ENCODE measurements around the gene ARL14EP.

The ARL14EP gene

DNA sequence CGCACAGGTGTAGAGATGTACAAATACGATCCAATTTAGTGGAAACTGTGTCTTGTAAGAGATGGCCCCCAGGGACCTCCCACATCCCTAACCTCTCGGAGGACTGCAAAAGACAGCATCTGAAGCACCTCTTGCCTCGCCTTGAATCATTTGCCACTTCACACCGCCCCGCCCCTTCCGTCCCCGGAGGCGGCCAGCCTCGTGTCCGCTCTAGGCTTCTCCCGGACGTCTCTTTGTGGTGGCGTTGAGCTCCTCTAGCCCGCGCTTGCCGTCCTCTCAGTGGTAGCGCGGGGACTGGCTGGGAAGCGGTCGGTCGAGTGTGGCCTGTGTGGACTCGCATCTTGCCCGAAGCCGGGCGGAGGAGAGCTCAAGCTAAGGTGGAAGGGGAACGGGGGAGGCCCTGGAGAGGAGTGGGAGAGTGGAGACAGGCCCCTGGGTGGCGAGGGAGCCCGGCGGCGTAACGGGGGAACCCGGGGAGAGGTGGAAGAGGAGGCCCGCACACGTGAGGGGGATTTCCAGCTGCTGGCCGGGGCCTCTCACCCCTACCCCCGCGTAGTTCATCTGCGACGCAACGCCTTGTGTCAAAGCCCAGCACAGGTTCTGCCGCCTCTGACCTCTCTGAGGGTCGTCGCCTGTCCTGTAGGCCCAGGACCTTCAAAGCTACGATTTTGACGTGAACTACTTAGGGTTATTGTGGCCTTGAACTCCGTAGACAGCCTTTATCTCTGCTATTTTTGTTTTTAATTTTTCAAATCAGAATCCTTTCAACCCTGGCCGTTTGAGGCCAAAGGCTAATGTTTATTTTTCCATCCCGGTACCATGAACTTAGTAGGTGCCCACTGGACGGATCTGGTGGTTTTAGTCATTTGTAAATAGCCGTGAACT, at the start of gene ARL14EP:
Gene ARL14EP (plus strand): TSS at position 279 of the 885 bp plus-strand sequence. CDS start 7,845 bp downstream, outside the sequence.
- peak; percentile 62 to 96 (median 87) for DNase-seq

DNA sequence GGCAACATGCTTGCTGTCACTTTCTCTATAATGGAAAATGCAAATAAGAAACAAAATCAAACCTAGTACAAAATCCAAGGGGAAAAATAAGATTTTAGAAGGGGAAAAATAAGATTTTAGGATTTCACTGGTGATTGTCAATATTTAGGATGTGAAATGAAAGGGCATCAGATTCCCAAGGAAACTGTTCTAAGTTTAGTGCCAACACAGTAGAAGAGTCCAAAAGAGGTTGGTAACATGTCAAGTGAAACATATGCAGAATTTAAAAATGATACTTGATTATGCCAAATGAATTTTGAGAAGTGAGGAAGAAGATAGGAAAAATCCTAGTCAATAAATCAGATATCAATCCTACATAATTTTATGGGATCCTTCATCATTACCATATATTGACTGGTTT, 45.7 kb upstream of the ARL14EP start:
- no peak for DNase-seq

DNA sequence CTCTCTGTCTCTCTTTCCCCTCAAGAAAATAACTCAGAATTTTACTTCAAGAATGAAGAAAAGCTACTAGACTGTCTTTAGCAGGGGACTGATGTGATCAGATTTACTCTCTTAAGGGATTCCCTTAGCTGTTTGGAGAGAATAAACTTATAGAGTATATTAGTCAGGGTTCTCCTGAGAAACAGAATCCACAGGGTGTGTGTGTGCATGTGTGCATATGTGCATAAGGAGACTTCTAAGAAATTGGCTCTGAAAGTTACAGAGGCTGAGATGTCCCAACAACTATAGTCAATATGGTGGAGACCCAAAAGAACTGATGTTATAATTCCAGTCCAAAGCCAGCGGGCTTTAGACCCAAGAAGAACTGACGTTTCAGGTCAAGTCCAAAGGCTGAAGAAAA, 43.1 kb upstream of the ARL14EP start:
- DNase-seq: no peak

DNA sequence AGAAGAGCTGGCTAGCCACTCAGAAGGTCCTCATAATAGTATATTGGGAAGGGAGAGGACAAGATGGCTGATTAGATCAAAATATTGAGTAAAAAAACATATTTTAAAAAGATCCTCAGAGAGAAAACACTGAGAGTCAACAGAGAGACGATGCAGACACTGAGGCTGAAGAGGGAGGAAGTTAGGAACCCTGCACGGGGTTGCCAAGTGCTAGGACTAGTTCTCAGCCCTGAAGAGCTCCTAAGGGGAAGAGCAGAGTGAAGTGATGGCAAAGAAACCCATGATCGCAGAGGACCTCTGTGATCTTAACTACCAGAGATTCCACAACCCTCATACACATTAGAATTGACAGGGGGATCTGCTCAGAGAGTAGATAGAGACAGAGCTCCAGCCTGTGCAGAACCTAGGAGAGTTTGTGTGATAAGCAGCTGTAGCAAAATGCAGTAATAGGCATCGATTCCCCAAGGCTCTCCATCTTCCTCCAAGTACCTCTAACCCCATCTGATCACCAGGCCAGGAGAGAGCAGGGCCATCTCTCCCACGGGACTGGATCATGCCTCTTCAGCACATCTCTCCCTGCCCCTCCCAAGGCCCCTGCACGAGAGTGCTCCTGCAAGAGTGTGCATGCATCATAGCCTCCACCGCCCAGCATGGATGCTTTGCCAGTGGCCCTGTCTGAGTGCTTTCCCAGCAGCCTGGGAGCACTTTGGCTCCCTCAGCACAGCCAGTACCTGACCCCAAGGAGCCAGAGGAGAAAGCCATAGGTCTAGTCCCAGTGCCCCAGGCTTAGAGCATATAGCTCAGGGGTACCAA, 41.2 kb upstream of the ARL14EP start:
- DNase-seq: no peak

GRCh38 chr11:30282289-30282631, 40.6 kb upstream of the ARL14EP start:
- DNase-seq: no peak

DNA sequence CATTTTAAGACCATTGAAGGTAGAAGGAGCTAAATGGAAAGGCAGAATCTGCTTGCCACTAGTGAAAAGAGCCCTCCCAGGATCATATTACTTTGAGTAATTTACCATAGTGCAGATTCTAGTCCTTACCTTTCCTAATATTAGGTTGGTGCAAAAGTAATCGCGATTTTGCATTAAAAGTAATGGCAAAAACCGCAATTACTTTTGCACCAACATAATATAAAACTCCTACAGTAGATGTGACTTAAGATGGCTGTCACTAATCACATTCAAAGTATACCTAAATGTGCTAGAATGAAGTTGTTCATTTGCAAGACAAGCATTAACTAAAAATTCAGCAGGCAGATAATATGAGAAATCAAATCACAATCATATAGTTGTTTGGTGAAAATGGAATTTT, 38.1 kb upstream of the ARL14EP start:
- no peak for DNase-seq

DNA sequence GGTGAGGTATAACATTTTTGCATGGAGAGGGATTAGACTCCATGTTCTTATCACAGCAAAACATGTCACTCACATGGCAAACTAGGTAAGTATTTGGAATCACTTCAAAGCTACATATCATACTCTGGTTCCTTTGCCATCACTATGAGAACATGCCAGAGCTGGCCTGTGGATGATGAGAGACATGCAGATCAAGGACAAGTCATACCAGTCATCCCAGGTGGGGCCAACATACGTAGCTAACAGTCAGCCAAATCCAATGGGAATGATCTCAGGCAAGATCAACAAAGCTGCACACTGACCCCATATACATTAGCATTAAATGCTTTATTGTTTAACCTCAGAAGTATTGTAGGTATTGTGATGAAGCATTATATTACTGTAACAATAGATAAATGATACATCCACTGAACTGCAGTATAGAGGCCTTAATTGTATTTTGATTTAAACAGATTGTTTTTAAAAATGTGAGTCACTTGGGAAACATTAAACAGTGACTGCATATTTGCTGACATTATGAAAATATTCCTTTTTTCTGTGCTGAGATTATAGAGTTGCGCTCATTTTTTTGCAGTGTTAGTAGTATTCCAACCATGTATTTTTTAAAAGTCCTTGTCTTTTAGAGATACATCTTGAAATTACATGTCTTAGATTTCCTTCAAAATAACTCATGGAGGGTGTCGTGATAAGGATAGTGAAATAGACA, 37.3 kb upstream of the ARL14EP start:
- no peak for DNase-seq

DNA sequence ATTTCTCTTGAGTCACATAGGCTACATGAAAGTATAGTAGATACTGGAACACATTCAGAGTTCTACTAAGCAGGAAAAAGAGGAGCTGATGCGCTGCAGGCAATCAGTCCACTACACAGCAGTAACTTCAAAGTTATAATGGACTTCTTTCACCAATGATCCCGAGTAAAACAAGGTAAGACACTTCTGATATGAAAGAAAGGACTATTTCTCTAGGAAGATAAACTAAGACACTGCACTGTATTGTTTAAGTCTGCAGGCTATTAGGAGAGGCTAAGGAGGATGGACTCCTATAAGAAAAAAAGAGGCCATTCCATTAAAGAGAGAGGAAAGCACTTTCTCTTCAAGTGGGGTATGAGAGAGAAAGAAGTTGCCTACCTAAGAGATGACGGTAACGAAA, 31.6 kb upstream of the ARL14EP start:
- DNase-seq: no peak

DNA sequence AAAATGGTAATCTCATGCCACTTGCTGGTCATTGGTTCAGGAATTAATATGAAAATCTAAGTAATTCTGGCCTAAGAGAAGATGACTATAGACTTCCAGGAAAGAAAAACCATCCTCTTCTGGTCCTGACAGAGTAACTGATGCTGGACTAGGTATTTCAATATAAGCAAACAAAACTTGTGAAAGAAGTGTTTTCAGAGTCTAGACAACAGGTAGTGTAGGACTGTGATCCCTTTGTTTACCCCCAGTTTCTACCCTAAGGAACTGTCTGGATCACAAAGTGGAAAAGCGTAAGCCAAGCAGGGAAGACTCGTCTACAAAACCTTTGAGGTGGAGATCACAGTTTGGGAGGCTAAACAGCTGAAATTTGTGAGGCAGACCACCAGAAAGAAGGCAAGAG, 30.4 kb upstream of the ARL14EP start:
- no peak for DNase-seq

DNA sequence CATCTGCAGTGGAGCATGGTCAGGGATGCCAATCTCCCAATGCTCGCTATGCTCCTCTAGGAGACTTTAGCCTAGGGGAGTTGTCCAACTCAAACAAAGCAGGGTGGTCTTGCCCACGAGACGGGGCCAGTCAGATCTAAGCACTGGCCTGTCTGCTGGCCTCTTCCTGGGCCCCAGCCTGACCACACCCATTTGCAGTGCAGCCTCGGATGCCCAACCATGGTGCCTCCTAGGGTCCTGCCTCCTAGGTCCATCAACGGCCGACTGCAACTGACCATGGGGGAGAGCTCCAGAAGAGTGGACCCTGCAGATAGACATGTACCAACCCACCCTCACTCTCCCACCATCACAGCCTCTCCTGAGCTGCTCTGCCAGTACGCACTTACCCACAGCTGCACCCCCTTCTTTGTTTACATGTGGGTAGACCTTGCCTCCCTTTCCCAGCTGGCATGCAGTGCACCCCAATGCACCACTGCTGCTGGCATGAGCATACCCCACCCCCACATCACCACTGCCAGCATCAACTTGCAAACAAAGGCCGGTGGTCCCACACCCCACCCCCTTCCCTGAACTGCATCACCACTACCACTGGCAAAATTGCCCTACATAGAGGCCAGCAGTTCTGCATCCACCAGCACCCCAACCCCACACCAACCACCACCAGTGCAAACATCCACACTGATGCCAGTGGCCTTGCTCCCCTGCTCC, 27.6 kb upstream of the ARL14EP start:
- peak in 1 of 14 donors; percentile 0 for DNase-seq

DNA sequence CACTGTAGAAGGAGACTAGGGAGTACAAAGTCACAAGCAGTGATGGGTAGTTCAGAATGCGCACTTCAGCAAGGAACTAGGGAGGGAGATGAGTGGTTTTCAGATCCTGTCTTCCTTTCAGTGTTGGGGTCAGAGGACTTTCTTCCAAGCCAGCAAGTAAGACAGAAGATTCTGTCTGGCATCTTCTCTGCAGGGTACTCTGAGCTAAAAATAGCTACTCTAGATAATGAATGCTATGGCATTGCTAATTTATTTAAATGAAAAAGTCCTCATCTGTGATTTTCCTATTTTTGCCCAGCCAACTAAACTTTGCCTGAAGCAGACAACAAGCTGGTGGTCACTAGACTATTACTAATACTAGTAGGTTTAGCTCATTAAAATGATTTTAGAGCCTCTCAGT, 18.3 kb upstream of the ARL14EP start:
- DNase-seq: no peak

DNA sequence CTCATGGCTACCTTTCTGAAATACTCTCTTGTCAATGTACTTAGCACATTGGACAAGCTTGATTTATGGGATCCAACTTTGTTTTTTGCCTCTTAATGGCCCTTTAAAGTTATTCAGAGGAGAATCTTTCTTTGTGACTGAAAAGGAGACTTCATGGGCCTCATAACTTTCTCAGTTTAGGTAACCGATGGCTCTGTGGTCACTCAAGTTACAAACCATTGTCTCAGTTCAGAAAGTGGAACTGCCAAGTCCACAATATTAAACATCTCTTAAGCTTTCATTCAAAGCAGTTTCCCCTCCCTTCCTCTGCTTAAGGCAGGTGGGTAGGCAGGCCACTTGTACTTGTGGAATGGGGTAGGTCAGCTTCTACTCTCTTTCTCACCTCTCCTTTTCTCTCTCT, 12.3 kb upstream of the ARL14EP start:
- no peak for DNase-seq

DNA sequence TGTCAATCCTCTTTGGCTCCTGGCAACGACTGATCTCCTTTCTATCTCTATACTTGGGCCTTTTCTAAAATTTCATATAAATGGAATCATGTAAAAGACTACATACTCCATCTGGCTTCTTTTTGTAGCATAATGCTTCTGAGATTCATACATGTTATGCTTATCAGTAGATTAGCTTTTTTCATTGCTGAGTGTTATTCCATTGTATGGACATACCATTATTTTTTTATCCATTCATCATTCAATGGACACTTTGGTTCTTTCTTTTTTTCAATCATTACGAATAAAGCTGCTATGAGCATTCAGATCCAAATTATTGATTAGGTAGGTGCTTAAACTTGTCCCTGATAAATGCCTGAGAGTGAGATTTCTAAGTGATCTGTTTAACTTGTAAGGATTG, 11.7 kb upstream of the ARL14EP start:
- DNase-seq: no peak

GRCh38 chr11:30312243-30312642, 10.7 kb upstream of the ARL14EP start:
- DNase-seq: no peak

- DNase-seq: no peak
Measured at GRCh38 chr11:30313580-30313979, 9.3 kb upstream of the ARL14EP start.

DNA sequence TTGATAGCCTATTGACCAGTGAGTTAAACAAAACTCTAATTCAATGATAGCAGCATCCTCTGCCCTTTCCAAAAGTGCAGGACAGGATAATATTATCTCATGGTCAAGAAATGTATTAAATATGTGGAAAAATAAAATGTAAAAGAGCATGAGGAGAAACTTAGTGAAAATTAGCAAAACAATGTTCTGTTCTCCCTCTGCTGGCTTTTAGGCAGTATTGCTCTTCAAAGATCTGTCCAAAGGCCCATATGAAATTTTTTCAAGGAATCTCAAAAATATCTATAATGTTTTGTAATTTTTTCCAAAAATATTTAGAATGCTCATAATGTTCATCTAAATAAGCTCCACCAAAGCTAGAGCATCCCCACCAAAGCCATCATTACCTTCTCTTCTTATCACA, 8.3 kb upstream of the ARL14EP start:
- DNase-seq: no peak

DNA sequence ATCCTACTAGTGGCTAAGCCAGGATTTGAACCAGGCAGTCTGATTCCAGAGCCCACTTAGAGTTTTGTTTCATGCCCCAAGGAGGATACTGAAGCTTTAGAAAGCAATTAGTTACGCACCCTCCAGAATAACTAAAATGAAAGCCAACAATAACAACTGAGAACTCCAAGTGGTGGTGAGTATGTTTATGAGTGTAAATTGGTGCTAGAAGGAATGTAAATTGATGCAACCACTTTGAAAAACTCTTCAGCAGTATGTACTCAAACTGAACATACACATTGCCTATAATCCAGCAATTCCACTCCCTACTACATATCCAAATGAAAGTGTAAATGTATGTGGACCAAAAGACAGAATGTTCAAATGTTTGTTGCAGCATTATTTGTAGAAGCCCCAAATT, 6.7 kb upstream of the ARL14EP start:
- DNase-seq: no peak

DNA sequence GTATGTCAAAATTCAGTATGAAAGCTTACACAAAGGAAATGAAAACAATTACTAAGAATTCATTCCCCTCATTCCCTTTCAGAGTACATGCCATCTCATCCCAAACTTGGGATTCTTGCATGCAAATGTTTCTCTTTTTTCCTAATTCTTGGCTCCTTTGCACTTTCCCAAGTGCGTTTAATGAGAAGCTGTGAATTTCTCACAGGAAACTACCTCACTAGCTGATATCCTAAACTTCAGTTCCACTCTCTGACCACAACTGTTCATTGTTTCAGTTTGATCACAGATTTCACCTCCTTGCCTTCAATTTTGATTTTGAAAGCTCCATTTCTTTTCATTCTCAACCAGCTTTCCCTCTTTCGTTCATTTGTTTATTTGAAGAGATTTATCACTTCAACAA, 5.9 kb upstream of the ARL14EP start:
- DNase-seq: no peak

GRCh38 chr11:30321321-30321720, 1.6 kb upstream of the ARL14EP start:
- DNase-seq: no peak

GRCh38 chr11:30322191-30322590, 713 bp upstream of the ARL14EP start:
- DNase-seq: no peak

DNA sequence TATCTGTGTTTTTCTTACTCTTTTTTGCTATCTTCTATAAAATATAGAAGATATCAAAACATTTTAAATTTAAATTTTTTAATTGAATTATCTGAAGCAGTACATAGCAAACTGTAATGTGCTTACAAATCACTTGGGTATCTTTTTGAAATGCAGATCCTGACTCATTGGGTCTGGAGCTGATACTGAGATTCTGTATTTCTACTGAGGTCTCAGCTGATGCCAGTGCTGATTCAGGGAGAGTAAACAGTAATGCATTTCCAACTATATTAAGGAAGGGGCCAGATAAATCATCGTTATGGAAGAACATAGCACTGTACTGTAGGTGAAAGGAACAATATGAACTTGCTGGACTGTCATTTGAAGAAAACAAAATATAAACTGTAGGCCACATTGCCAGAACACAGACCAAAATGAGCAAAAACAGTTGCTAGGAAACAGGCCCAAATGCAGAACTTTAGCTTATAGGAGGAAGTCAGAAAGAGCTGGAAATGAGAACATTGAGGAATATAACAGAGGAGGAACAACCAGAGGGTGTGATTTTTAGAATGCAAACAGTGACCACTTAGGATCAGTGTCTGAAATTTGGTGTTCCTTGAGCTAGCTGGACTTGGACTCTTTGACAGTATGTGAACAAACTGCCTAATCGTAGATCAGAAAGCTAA, 3.3 kb downstream of the ARL14EP start:
- DNase-seq: no peak

DNA sequence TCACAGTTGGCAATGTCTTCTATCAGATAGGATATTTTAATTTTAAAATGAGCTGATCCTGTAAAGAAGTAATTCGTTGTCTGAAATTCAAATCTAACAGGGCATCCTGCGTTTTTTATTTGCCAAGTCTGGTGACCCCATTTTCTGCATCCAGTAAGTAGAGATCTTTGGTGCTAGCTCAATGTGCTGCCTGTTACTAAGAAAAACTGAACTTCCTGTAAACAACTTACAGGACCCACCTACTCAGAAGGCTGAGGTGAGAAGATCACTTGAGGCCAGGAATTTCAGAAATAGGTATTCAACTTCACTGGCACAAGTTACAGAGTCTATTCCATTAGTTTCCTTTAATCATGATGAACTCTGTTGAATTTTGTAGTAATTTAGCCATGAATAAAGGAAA, 4.0 kb downstream of the ARL14EP start:
- DNase-seq: no peak
